Thyroid gland (tissue), 4 donors: Measurements from ENCODE around the gene WDR70.

Source experiments
- CTCF ChIP-seq, 6 experiments: fragments of 200-600 bp in 3 of 6; fragments of 450-650 bp in 3 of 6; sonication (generic) in 3 of 6; IDR thresholded peaks; one replicate each; pipeline ENCODE4 v1.5.1; 2016 to 2019; ENCODE audit warnings: antibody characterized with exemption in 6 of 6, mild to moderate bottlenecking in 2 of 6, inconsistent platforms in 1 of 6, moderate library complexity in 1 of 6
- POLR2A ChIP-seq, 2 donors: fragments of 450-650 bp; IDR thresholded peaks; one replicate each; pipeline ENCODE4 v1.6.1; 2017; ENCODE audit warnings: antibody characterized with exemption in 2 of 2, mild to moderate bottlenecking in 2 of 2, moderate library complexity in 1 of 2

- no peak for TF ChIP-seq CTCF (IDR thresholded peaks at IDR 0.05)
- TF ChIP-seq POLR2A (IDR thresholded peaks at IDR 0.05): no peak
Measured at GRCh38 chr5:37716405-37716804, 337.3 kb downstream of the WDR70 start.
